ENCODE measurements around the gene TSBP1. TPM values are rescaled to one million over a fixed set of nuclear protein-coding genes. Genes with fewer than 3 reads are reported as not detected.

The TSBP1 gene, protein sequence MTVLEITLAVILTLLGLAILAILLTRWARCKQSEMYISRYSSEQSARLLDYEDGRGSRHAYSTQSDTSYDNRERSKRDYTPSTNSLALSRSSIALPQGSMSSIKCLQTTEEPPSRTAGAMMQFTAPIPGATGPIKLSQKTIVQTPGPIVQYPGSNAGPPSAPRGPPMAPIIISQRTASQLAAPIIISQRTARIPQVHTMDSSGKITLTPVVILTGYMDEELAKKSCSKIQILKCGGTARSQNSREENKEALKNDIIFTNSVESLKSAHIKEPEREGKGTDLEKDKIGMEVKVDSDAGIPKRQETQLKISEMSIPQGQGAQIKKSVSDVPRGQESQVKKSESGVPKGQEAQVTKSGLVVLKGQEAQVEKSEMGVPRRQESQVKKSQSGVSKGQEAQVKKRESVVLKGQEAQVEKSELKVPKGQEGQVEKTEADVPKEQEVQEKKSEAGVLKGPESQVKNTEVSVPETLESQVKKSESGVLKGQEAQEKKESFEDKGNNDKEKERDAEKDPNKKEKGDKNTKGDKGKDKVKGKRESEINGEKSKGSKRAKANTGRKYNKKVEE
- total RNA-seq: not detected
- long read RNA-seq: 0 reads

DNA sequence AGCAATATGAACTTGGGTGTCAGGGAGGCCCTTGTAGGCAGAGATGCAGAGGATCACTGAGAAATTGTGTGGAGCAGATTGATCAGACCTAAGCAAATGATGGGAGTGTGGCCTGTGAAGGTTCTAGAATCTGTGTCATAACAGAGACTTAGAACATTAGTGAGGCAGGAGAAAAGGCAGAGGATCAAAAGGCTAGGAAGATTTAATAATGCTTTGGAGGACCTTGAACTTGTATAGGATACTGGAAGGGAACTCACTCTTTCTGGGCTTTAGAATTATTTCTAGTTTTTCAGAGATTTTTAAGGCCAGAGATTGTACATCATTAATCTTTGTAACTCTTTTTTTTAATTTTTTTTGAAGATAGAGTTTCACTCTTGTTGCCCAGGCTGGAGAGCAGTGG, at the start of gene TSBP1:
Gene TSBP1 (minus strand): TSS at position 101 of the 400 bp plus-strand sequence. CDS start 197 bp downstream, outside the sequence.
- no peak for DNase-seq (ENCODE audit: low spot score)

DNA sequence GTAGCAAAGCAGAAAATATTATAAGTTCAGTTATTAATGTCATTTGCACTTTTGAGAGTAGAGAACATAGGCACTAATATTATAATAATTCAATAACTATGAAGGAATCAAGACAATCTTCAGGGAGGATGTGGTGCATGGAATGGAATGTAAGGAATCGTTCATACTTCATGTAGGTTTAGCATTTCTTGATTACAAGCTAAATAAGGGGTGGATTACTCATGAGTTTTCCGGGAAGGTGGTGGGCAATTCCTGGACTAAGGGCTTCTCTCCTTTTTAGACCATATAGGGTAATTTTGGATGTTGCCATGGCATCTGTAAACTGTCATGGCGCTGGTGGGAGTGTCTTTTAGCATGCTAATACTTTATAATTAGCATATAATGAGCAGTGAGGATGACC, 44.3 kb upstream of the TSBP1 start:
- no peak for DNase-seq (ENCODE audit: low spot score)

DNA sequence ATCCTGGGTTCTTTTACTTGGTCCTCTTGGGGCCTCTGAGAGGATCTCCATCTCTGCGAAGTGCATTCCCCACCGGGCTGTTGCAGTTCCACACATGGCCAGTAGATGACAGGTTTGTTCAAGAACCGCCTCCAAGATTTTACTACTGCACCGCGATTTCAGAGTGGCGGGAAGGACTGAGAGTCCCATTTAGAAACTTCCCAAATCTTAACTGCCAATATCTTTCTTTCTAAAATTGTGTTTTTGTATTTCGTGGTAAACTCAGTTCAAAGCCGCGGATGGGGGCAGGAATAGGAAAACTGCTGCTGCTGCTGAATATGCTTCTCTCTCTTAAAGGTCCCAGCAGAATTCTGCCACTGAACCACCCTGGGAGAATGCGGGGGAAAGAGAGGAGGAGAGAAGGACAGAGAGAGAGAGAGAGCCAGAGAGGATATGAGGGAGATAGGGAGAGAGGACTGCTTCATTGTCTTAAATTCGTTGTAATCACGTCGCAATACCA, 43.9 kb upstream of the TSBP1 start:
- DNase-seq (ENCODE audit: low spot score): no peak

DNA sequence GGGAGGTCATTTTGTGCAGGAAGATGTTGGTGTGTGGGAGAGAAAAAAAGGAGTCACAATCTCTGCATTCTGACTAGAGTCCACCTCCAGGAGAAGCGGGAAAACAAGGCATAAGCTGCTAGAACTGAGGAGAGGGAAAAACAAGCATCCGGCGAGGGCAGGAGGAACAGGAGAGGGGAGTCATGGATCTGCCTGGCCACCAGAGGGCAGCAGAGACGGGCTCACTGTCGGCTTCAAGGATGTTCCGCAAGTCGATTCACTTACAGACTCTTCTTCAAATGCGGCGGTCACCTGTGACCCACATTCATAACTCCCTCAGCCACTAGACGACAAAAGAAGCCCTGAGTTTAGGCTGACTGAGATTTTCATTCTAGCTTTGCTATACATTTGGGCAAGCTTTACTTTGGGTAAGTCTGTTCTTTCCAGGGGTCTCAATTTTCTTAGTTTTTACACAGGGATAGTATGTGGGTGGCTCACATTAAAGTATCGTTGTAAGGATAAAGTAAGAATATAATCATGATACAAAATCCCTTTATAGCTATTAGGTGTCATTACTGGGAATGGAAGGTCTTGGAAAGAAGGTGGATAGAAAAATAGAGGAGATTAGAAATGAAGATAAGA, 41.8 kb upstream of the TSBP1 start:
- DNase-seq (ENCODE audit: low spot score): no peak

DNA sequence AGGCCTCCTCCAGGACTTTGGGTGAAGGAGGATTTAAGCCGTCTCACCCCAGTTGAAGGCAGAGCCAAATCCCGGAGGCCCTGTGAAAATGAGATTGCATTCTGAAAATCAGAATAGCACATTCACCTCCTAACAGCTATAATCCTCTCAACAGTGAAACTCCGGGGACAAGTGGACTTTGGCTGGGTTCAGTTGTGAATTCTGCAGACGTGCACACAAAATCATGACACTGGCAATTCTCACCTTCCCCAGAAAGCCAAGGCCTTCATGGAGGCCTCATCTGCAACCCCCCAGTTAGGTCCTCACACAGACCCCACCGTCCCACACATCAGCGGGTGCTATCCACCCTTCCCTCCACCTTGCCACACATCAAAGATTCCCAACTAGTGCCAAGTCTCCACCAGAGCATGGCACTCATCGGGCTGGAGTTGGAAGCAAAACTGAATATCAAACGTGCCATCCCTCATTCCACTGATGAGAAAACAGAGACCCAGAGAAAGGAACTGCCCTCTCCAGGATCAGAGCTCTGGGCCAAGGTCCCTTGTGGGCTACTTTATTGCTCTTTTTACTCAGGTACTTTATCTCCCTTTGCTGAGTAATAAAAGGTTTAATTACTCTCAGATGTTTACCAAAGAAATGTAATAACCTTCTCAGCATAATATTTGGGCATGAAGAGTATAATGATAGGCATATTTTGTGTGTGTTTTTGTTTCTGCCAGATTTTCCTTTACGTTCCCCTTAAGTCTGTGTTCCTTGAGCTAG, 40.0 kb upstream of the TSBP1 start:
- DNase-seq (ENCODE audit: low spot score): no peak

DNA sequence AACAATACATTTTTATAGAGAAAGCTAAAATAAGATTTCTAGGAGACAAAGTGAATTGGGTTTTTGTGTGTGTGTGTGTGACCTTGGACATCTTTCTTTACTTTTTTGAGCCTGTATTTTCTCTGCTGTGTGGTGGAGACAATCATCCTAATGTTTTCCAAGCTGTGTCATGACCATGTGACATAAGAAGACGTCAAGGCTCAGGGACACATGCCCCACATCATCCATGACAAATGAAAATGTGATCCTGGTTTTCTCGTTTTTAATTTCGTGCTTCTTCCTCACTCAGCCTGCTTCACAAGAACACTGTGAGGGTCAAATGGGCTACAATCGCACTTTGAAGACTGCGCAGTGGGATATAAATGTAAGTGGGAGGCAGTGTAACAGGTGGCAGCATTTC, 39.2 kb upstream of the TSBP1 start:
- no peak for DNase-seq (ENCODE audit: low spot score)

DNA sequence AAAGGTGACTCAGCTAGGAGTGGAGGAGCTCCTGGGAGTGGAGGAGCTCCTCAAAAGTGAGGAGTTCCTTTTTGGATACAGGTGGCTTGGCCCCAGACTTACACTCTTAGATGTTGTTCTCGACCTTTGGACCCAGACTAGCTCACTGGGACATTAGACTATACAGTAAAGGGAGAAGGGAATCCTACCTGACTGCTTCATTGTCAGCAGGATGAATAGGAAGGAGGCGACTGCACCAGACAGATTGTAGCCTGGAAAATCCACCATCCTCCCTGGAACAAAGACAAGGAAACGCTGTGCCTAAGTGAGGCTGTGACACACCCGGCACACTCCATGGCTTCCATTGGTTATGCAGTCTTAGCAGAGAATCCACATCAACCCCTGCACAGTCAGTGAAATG, 35.2 kb upstream of the TSBP1 start, which contains the start of gene BTNL2:
Gene BTNL2 (minus strand): TSS at position 325 of the 400 bp plus-strand sequence. CDS start 58 bp downstream, at position 267.
- DNase-seq (ENCODE audit: low spot score): no peak

DNA sequence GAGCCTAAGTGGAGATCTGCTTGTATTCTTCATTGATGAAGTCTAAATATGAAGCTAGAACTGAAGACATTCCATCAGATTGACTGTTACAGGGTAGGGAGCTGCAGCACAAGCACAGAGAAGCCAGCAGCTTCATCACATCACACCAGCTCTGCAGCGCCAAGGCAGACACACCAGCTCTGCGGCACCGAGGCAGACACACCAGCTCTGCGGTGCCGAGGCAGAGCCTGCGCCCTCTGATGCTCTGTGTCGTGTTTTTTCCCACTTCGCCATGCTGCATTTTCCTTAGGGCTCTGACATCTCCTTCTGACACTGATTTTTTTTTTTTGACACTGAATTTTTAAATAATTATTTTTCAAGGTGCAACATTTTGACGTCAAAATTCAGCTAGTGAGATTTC, 34.5 kb upstream of the TSBP1 start:
- no peak for DNase-seq (ENCODE audit: low spot score)

DNA sequence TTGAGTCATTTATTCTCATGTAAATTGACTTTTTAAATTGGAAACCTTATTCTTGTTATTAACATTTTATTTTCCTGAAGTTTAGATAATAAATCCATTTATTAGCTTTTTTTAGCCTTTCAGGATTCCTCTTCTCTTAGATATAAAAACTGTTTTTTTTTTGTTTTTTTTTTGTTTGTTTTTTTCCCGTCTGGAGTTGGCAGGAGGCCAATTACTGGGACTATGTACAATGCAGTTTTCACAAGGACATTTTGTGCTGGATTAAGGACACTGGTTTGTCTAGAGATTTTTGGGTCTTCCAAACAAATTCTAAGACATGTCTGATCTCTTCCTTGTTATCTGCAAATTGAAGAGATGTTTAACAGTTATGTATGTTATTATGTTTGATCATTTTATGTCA, 34.0 kb upstream of the TSBP1 start:
- DNase-seq (ENCODE audit: low spot score): no peak

DNA sequence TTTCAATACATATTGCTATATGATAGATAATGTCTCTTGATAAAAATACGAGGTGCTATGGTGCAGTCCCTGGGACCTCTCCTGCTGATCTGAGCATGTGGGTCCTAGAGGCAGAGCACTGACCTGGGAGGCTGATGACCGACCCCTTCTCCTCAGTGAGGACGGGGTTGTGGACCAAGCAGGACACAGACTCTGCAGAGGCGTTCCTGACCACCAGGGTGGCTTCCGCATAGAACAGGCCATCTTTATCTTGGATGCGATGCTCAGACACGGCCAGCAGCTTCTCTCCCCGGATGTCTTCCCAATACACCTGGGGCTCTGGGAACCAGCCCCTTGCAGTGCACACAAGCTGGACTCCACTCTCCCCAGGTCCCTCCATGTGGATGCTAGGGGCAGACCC, 31.1 kb upstream of the TSBP1 start:
- DNase-seq (ENCODE audit: low spot score): no peak

DNA sequence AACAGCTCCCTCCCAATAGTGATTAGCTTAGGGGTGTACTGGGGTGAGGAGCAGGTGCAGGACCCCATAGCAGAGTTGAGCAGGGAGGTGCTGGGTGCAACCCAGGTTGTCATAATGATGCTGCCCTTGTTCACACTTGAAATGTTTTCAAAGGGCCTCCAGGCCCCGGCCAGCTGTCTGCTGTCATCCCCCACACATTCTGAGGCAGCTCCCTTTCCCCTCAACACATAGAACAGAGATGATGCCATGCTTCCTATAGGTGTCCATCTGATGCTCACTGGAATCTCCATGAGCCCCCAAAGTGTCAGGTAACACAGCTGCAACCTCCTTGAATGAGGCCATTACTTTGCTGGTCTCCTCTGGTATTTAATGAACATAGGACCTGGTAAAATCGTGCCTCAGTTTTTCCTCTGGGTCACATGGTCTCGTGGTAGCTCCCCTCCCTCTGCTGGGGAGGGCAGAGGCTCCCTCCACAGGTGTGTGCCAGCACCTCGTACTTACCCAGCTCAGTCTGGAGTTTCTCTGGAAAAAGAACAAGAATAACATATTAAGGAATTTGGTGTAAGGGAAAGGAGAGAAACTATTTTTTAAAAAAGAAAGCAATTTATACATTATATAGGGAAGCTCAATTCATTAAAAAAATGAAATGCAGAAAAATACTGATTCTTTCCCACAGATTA, 29.7 kb upstream of the TSBP1 start:
- DNase-seq (ENCODE audit: low spot score): no peak

DNA sequence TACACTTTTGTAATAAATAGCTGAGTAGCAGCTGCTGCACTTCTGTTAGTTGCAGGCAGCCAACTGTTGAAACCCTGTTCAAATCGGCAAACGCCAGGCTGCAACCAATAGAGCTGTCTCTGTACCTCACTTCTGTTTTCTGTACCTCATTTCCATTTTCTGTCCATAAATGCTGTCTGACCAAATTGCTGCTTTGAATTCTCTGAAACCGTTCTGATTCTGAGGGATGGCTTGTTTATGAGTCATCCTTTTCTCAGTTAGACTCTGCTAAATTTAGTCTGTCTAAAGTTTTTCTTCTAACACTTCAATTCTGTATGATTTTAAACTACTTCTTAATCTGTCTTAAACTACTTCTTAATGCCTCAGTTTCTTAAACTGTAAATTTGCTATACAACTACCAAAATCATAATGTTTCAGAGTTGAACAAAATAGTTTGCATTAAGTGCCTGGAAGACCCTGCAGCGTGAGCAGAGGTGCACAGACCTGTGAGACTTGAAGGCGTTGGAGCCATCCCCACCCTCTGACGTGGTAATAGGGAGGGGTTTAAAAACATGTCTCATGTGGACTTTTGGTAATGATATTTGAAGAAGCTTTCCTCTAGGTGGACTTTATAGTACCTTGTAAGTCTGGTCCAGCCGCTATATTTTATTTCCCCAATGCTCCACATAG, 25.7 kb upstream of the TSBP1 start:
- no peak for DNase-seq (ENCODE audit: low spot score)

DNA sequence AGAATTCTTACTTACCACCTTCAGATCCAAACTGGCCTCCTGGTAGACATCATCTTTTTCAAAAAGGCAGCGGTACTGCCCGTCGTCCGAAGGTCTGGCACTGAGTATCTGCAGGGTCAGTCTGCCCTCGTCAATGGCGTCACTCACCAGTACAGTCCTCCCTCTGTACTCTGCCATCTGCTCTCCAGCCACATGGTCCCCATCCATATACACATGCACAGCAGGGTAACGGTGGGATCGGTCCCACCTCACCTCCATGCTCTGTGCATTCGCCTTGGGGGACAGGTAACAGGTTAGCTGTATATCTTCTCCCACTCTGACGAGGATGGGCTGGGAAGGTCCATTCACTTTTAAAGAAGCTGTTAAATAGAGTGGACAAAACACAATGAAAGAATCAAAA, 24.3 kb upstream of the TSBP1 start:
- DNase-seq (ENCODE audit: low spot score): no peak

DNA sequence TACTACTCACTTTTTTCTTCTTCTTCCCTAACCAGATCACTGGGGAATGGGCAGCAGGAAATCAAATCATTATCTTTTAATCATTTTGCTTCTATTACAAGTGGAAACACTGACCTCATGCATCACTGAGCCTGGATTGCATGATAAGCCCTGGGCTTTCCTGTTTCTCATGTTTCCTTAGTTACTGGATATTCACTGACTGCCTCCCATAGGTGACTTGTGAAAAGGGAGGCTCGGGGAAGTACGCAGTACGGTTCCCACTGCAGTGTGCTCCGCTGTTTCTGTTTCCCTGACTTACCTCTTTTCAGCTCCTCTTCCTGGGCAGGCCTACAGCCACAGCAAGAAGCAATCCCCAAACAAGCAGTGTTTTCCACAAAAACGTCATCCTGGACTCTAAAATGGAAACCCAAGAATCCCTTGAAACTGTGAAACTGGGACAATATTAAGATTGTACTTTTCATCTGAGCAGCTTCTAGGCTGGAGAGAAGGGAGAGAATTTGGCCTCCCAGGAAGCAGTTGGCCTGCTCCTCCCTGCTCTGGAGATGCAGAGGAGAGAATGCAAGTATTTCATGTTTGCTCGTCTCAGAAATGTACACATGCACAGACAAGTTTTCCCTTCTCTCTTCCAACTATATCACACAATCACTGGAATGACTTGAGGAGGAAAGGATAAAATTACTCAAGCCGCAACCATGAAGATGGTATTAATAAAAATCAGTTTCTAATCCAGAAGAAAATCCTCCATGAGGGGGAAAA, 22.1 kb upstream of the TSBP1 start:
- no peak for DNase-seq (ENCODE audit: low spot score)

DNA sequence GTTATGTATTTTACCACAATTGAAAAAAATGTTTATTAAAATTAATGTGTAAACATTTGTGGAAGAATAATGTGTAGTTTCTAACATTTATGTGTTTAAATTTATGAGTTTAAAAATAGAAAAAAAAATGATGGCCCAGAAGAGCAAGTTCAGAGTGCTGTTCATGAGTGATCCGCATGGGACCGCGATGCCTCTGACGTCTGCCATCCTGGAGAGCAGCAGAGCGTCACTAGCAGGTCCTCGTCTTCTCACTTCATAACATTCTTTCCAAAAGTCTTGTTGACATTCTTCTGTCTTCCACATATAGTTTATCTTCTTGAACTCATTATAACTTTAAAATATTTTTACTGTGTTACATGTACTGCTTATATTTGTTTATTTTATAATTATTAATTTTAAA, 19.8 kb upstream of the TSBP1 start:
- no peak for DNase-seq (ENCODE audit: low spot score)

DNA sequence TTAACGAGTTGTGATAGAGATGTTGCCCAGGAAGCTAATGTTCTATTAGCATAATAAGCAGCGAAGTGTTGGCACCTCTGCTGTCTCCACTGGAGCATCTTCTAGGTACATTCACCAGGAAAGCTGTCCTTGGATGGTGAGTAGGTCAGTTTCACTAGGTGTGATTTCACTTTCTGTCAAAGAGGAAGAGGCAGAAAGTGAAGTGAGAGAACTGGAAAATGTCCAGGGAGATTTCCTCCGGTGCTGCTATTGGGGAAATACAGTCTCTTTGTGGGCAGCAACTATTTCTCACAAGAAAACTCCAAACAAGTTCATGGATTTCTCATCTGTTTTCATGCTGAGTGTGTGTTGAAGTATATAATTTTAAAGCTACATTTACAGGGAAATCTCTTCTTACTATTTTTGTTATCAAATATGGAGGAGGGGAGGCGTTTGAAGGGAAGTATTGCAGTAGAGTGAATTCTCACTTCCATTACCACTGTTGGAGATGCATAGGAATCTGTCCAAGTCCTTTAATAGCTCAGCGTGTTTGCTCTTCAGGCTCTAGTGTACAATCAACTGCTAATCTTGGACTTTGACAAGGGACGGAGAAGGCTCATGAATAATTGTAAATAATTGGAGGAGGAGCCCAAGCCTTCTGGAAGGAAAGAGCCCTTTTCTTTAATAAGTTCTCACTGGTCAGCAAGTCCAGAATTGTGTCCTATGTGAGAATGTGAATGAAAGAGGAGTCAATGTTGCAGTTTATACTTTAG, 16.1 kb upstream of the TSBP1 start:
- DNase-seq (ENCODE audit: low spot score): no peak

DNA sequence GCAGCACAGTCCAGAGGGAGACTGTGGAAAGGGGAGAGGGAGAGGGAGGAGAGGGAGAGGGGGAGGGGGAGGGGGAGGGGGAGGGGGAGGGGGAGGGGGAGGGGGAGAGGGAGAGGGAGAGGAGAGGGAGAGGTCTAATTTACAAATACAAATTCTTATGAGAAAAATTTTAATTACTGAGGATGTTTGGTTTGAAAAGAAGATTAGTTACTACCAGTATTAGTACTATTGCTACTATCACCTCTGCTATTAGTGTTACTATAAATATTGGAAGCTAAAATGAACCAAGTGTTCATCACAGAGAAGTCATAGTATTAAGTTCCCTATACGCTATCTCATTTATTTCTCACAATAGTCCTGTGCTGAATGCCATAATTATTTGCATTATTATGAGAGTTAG, 14.3 kb upstream of the TSBP1 start:
- no peak for DNase-seq (ENCODE audit: low spot score)

DNA sequence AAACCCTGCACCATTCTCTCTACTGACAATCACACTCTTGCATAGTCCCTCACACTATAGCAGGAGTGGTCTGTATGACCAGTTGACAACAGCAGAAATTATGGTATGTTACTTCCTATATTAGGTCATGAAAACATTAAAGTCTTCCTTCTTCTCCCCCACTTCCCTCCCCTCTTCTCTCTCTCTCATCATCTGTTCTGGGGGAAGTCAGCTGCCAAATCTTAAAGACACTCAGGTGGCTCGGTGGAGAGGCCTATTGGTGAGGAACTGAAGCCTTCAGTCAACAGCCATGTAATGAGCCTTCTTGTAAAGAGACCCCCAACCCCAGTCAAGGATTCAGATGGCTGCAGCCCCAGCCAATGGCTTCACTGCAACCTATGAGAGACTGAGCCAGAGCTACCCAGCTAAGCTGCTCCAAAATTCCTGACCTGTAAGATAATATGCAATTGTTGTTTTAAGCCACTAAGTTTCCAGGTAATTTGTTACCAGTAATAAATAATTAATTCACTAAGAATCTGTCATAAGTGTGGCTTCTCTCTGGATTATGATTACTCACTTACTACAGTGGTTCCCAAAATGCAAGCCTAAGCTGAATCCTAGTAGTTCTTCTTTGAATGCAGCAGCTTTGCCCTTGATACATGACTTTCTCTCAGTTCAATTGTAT, 11.2 kb upstream of the TSBP1 start:
- no peak for DNase-seq (ENCODE audit: low spot score)
